K562 (cell line): ENCODE data around the gene IFI44L. TPM values are rescaled to one million over a fixed set of nuclear protein-coding genes. Genes with fewer than 3 reads are reported as not detected.

ENCODE experiments used
- ATAC-seq: fragments of 200-7000 bp; cut with Tn5 transposase; 3 replicates; pipeline ENCODE4 v1.9.1; 2020; ENCODE audit warnings: moderate library complexity
- BruUV-seq: library from RNA; stranded (reverse); fragments of 400-500 nt; replicated peaks from 2 replicates; lab custom pipeline; 2021; lab: Mats Ljungman, UMichigan
- CTCF ChIA-PET: fragments of 300-600 bp; formaldehyde crosslinking; extraction: SDS; loops from one replicate; lab custom pipeline; 2021; ENCODE audit warnings: low intra/inter-chr PET ratio; lab: Yijun Ruan, JAX
- POLR2A ChIA-PET: fragments of 300-600, 350-650 bp; sonication (Branson Sonifier 250); formaldehyde crosslinking; extraction: SDS; loops from one replicate; lab custom pipeline; 2021; ENCODE audit warnings: antibody characterized with exemption, inconsistent platforms; lab: Yijun Ruan, JAX
- DNase-seq, 4 experiments: peaks; one replicate each; pipeline versions ENCODE4 v3.0.0 to v3.0.0-alpha.2; 2011 to 2018; ENCODE audit warnings: low spot score in 3 of 4, mixed read lengths in 3 of 4; ENCODE audit errors: extremely low read depth in 1 of 4
- FAIRE-seq: peaks from 2 replicates; lab custom pipeline; 2011; peaks lifted over from hg19 to GRCh38; lab: Jason Lieb, UNC
- H2AFZ ChIP-seq: 2 replicates; pipeline ENCODE4 v1.6.0; 2011; ENCODE audit warnings: low read depth, low read length, control low read depth, inconsistent platforms
- H3K27ac ChIP-seq: fragments of 200-600 bp; 3 replicates; pipeline ENCODE4 v1.8.0; 2011; ENCODE audit warnings: low read depth, mild to moderate bottlenecking, control low read depth, inconsistent platforms, low read length, moderate library complexity, mixed read lengths; ENCODE audit errors: extremely low read depth
- H3K27me3 ChIP-seq, 2 experiments: fragments of 300-600 bp in 1 of 2; 2 replicates in 1 of 2; 3 replicates in 1 of 2; pipeline versions ENCODE4 v1.6.0 to v1.8.0; 2011; ENCODE audit warnings: inconsistent platforms in 2 of 2, low read length in 2 of 2, mild to moderate bottlenecking in 1 of 2, mixed read lengths in 1 of 2, moderate library complexity in 1 of 2; ENCODE audit not compliant: control insufficient read depth in 2 of 2, insufficient read depth in 2 of 2
- H3K36me3 ChIP-seq: fragments of 300-600 bp; 3 replicates; pipeline ENCODE4 v1.8.0; 2011; ENCODE audit warnings: mild to moderate bottlenecking, low read length, inconsistent platforms; ENCODE audit not compliant: control insufficient read depth, insufficient read depth
- H3K4me1 ChIP-seq, 2 experiments: fragments of 200-600 bp in 1 of 2; replicated peaks in 1 of 2; 2 replicates in 1 of 2; 3 replicates in 1 of 2; pipeline versions ENCODE4 v1.5.1 to v1.8.0; 2011; ENCODE audit warnings: inconsistent platforms in 2 of 2, low read length in 2 of 2, mild to moderate bottlenecking in 1 of 2, mixed read lengths in 1 of 2, moderate library complexity in 1 of 2; ENCODE audit not compliant: control insufficient read depth in 2 of 2, insufficient read depth in 2 of 2
- H3K4me2 ChIP-seq: 2 replicates; pipeline ENCODE4 v1.6.1; 2011; ENCODE audit warnings: low read length, control low read depth, inconsistent platforms, mixed read lengths; ENCODE audit not compliant: insufficient read depth
- H3K4me3 ChIP-seq: fragments of 200-600 bp; sonication (generic), shearing (Covaris generic); 2 replicates; pipeline ENCODE4 v1.5.1; 2016; ENCODE audit warnings: control low read depth, inconsistent platforms
- H3K79me2 ChIP-seq: fragments of 200-600 bp; 3 replicates; pipeline ENCODE4 v1.8.0; 2011; ENCODE audit warnings: low read length, inconsistent platforms; ENCODE audit not compliant: control insufficient read depth, insufficient read depth
- H3K9ac ChIP-seq, 2 experiments: 2 replicates each; pipeline versions ENCODE4 v1.6.0 to v1.6.1; 2011; ENCODE audit warnings: low read depth in 2 of 2, low read length in 2 of 2, control low read depth in 1 of 2, inconsistent platforms in 1 of 2, mild to moderate bottlenecking in 1 of 2, mixed read lengths in 1 of 2; ENCODE audit not compliant: insufficient read depth in 1 of 2
- H3K9me1 ChIP-seq: one replicate; pipeline ENCODE4 v1.6.0; 2011; ENCODE audit warnings: inconsistent platforms, mild to moderate bottlenecking, low read length, moderate library complexity; ENCODE audit not compliant: control insufficient read depth, insufficient read depth
- H3K9me3 ChIP-seq: replicated peaks from 2 replicates; pipeline ENCODE4 v1.5.1; 2011; ENCODE audit warnings: low read depth, low read length, inconsistent platforms; ENCODE audit not compliant: control insufficient read depth, insufficient read depth
- H4K20me1 ChIP-seq: replicated peaks from 2 replicates; pipeline ENCODE4 v1.6.1; 2011; ENCODE audit warnings: low read length, inconsistent platforms, mixed read lengths; ENCODE audit not compliant: control insufficient read depth, insufficient read depth
- BHLHE40 ChIP-seq: IDR thresholded peaks from 2 replicates; pipeline ENCODE4 v1.6.1; 2011; ENCODE audit warnings: low read length, improper control_type of control experiment
- CHCHD3 ChIP-seq: fragments of 250-450 bp; sonication (Bioruptor Pico); IDR thresholded peaks from 2 replicates; pipeline ENCODE4 v2.1.2; 2022; ENCODE audit warnings: mild to moderate bottlenecking
- DEAF1 ChIP-seq: fragments of 450-650 bp; formaldehyde crosslinking; IDR thresholded peaks from 2 replicates; pipeline ENCODE4 v1.4.0; 2020; ENCODE audit warnings: mild to moderate bottlenecking, moderate library complexity
- FOXA3 ChIP-seq, 2 experiments: fragments of 450-650 bp in 1 of 2; sonication (generic) in 1 of 2; formaldehyde crosslinking; IDR thresholded peaks in 1 of 2; conservative IDR thresholded peaks in 1 of 2; 2 replicates each; pipeline versions ENCODE4 v1.4.0 to v1.8.0; 2020 to 2022; ENCODE audit warnings: mild to moderate bottlenecking in 2 of 2, missing genetic modification reagents in 1 of 2
- JUNB ChIP-seq: fragments of 450-650 bp; formaldehyde crosslinking; conservative IDR thresholded peaks from 2 replicates; pipeline ENCODE4 v1.4.0; 2020; ENCODE audit warnings: mild to moderate bottlenecking
- L3MBTL2 ChIP-seq: fragments of 450-650 bp; IDR thresholded peaks from 2 replicates; pipeline ENCODE4 v1.6.1; 2016; ENCODE audit warnings: mild to moderate bottlenecking, moderate library complexity
- NCOR1 ChIP-seq: fragments of 450-650 bp; IDR thresholded peaks from 2 replicates; pipeline ENCODE4 v1.6.1; 2016; ENCODE audit warnings: mild to moderate bottlenecking, moderate library complexity
- NFYB ChIP-seq: IDR thresholded peaks from 2 replicates; pipeline ENCODE4 v1.6.1; 2011; ENCODE audit warnings: mild to moderate bottlenecking, moderate library complexity; ENCODE audit not compliant: insufficient read length; ENCODE audit errors: extremely low read depth
- NR1H2 ChIP-seq: sonication (generic); formaldehyde crosslinking; IDR thresholded peaks from 2 replicates; pipeline ENCODE4 v1.4.0; 2020; ENCODE audit warnings: mild to moderate bottlenecking, missing genetic modification reagents
- SETDB1 ChIP-seq: IDR thresholded peaks from one replicate; pipeline ENCODE4 v1.6.1; 2012; ENCODE audit warnings: low read length, control low read depth, inconsistent platforms
- STAG1 ChIP-seq: sonication (generic); formaldehyde crosslinking; IDR thresholded peaks from 2 replicates; pipeline ENCODE4 v1.5.0; 2020; ENCODE audit warnings: missing genetic modification reagents, borderline replicate concordance
- THAP12 ChIP-seq: fragments of 250-450 bp; sonication (Bioruptor Pico); IDR thresholded peaks from 2 replicates; pipeline ENCODE4 v1.9.0; 2021; ENCODE audit warnings: mild to moderate bottlenecking, inconsistent platforms
- ZC3H11A ChIP-seq: IDR thresholded peaks from 2 replicates; pipeline ENCODE4 v1.6.1; 2012; ENCODE audit warnings: low read depth, low read length, improper control_type of control experiment
- WGBS: fragments of 100-300 bp; shearing (Covaris generic); methylation state at CpG from one replicate; pipeline ENCODE4 v1.1.6; 2016; ENCODE audit warnings: low coverage, mixed read lengths; ENCODE audit not compliant: insufficient coverage; ENCODE audit errors: missing lambda C conversion rate; 5-methylcytosine and 5-hydroxymethylcytosine counted together
- in situ Hi-C: fragments of 300-500 bp; cut with MboI; formaldehyde crosslinking; loops from 4 replicates; pipeline ENCODE4 v1.15.0; 2018; ENCODE audit warnings: inconsistent platforms, mixed read lengths
- intact Hi-C: fragments of 100-400 bp; cut with micrococcal nuclease; formaldehyde crosslinking; loops from 2 replicates; pipeline ENCODE4 v1.14.2; 2022
- polyA plus RNA-seq, 8 experiments: library from polyadenylated mRNA; depleted of rRNA in 4 of 8; stranded (reverse) in 5 of 8; unstranded in 3 of 8; fragments of >200 nt; fragmentation: Nextera tagmentation in 2 of 8; fragmentation: Illumina TruSeq in 1 of 8; extraction: Ambion mirVana in 2 of 8; extraction: Trizol in 1 of 8; gene quantifications; 2 replicates each; pipeline versions ENCODE4 v1.2.1 to v1.2.3, GENCODE V29; 2011 to 2014; ENCODE audit warnings: inconsistent platforms in 1 of 8, missing spikeins in 1 of 8
- total RNA-seq, 7 experiments: library from RNA; depleted of rRNA in 6 of 7; stranded (reverse); fragments of >200 nt in 6 of 7; fragmentation: Illumina TruSeq in 2 of 7; extraction: Trizol in 2 of 7; gene quantifications; 2 replicates each; pipeline versions ENCODE4 v1.2.1 to v1.2.3, GENCODE V29; 2011 to 2021; ENCODE audit warnings: low replicate concordance in 1 of 7
- TF ChIP-seq, protein P1 (sequence below), 2 experiments: IDR thresholded peaks in 1 of 2; conservative IDR thresholded peaks in 1 of 2; 2 replicates each; pipeline ENCODE4 v1.6.1; 2016; ENCODE audit warnings: low read depth in 2 of 2, mild to moderate bottlenecking in 1 of 2, missing compliant biosample characterization in 1 of 2, missing genetic modification characterization in 1 of 2, moderate library complexity in 1 of 2

IFI44L gene
- total and polyA plus RNA-seq, 9 of the 15 experiments (the other 6 are each of a cell fraction or from before 2014, with no cell fraction given), result 0.04 to 0.22 TPM; not detected in 7

DNA sequence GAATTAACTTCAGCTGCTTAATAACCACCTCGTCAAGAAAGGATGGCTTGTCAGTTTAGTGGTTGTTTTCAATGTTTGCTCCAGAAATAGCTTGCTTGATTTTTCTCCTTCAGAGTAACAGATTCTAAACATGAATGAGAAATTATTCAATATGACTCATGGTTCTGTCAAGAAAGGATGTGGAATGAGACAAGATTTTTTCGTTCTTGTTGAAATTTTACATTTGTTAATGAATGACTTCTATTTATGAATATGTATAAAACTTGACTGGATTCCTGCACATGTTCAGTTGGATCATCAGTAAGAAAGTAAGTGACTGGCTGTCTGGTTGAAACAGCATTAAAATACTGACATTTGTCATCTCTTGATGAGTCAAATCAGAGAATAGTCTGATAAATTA is 67.7 kb downstream of the IFI44L start:
- Histone ChIP-seq H3K4me2 (no peak overlapping the region), H3K36me3 (no peaks in the 10 kb centered on the region), H4K20me1 (no peaks in the 10 kb centered on the region), H3K9me1 (no peaks in the 10 kb centered on the region), H3K27me3 (no peaks in the 10 kb centered on the region), H3K4me1 (no peaks in the 10 kb centered on the region), H3K9me3 (no peaks in the 10 kb centered on the region), H3K9ac (no peak overlapping the region), H3K27ac (no peak overlapping the region), H2AFZ (no peak overlapping the region), H3K79me2 (no peaks in the 10 kb centered on the region), H3K4me3 (no peak overlapping the region)
- TF ChIP-seq NCOR1 (no peak), BHLHE40 (no peak), FOXA3 (CRISPR knock-in tag; conservative IDR thresholded peaks at IDR 0.05 in 1 of 2, IDR thresholded peaks at IDR 0.05 in 1 of 2) (no peak), NFYB (no peak), THAP12 (no peak), NR1H2 (CRISPR knock-in tag) (no peak), DEAF1 (no peak), ZC3H11A (no peak), SETDB1 (no peak), JUNB (CRISPR knock-in tag) (no peak), L3MBTL2 (no peak), STAG1 (CRISPR knock-in tag) (no peak), CHCHD3 (CRISPR knock-in tag) (no peak)
- TF ChIP-seq, protein P1, sequence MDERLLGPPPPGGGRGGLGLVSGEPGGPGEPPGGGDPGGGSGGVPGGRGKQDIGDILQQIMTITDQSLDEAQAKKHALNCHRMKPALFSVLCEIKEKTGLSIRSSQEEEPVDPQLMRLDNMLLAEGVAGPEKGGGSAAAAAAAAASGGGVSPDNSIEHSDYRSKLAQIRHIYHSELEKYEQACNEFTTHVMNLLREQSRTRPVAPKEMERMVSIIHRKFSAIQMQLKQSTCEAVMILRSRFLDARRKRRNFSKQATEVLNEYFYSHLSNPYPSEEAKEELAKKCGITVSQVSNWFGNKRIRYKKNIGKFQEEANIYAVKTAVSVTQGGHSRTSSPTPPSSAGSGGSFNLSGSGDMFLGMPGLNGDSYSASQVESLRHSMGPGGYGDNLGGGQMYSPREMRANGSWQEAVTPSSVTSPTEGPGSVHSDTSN (CRISPR knock-in tag; IDR thresholded peaks at IDR 0.05; ENCODE audit: low read depth), result no peak
- TF ChIP-seq, protein P1 (tag; conservative IDR thresholded peaks at IDR 0.05; ENCODE audit: low read depth), result no peak
- in situ Hi-C loops (no loop called here), intact Hi-C loops (no loop called here)
- no peak for DNase-seq
- POLR2A ChIA-PET, result no interaction called here
- ATAC-seq, result no peak
- WGBS, result 0% methylated on average over 2 of the region's 2 CpGs
- CTCF ChIA-PET, result no interaction called here
- BruUV-seq, result no TSS peak
- FAIRE-seq, result no peak
